Activated B cell treated with CpG ODN at 0.5 μM for 24 hours (primary cell): ENCODE measurements around the gene WDR7. TPM values are rescaled to one million over a fixed set of nuclear protein-coding genes. Genes with fewer than 3 reads are reported as not detected.

Experiments
- ATAC-seq: fragments of 200-7000 bp; cut with Tn5 transposase; one replicate; pipeline ENCODE4 v1.10.0; 2021; ENCODE audit warnings: low read depth, mild to moderate bottlenecking, moderate library complexity
- CTCF ChIA-PET: fragments of 350-600 bp; sonication (Branson Sonifier 250); formaldehyde crosslinking; loops from one replicate; lab custom pipeline; 2021; ENCODE audit warnings: antibody characterized with exemption; lab: Charles Lee
- POLR2A ChIA-PET: fragments of 350-600 bp; sonication (Branson Sonifier 250); formaldehyde crosslinking; loops from one replicate; lab custom pipeline; 2021; ENCODE audit warnings: antibody characterized with exemption; lab: Charles Lee
- DNase-seq: peaks from one replicate; pipeline ENCODE4 v3.0.0; 2022
- H3K27ac Mint-ChIP-seq: one replicate; pipeline ENCODE4 v1.8.0; 2020; ENCODE audit warnings: mixed read lengths
- H3K27me3 Mint-ChIP-seq: one replicate; pipeline ENCODE4 v1.8.0; 2021; ENCODE audit warnings: mixed read lengths
- H3K36me3 Mint-ChIP-seq: one replicate; pipeline ENCODE4 v1.8.0; 2021; ENCODE audit warnings: low read depth, mixed read lengths
- H3K4me1 Mint-ChIP-seq: one replicate; pipeline ENCODE4 v1.8.0; 2021; ENCODE audit warnings: mixed read lengths
- H3K4me3 Mint-ChIP-seq: one replicate; pipeline ENCODE4 v1.8.0; 2020; ENCODE audit warnings: mild to moderate bottlenecking, mixed read lengths
- H3K9me3 Mint-ChIP-seq: one replicate; pipeline ENCODE4 v1.8.0; 2020; ENCODE audit warnings: mixed read lengths
- CTCF ChIP-seq: fragments of 200-600 bp; IDR thresholded peaks from one replicate; pipeline ENCODE4 v1.8.0; 2022; ENCODE audit warnings: antibody characterized with exemption, mild to moderate bottlenecking
- intact Hi-C: fragments of 100-400 bp; cut with micrococcal nuclease; formaldehyde crosslinking; loops from one replicate; pipeline ENCODE4 v1.15.1; 2024
- total RNA-seq: library from RNA; stranded (reverse); gene quantifications from 2 replicates; pipeline ENCODE4 v1.2.3, GENCODE V29; 2022

Gene WDR7
- total RNA-seq, 1 donor from 2014 or later: 33.4 TPM

GRCh38 chr18:56632070-56633022 lies 18.8 kb upstream of the WDR7 start:
- H3K27ac Mint-ChIP-seq: no peak overlapping the region
- peaks cover 48% of the 10 kb centered on the region for H3K4me1 Mint-ChIP-seq
- DNase-seq (no peak), ATAC-seq (no peak)
- POLR2A ChIA-PET: interaction anchor here (0.8 kb wide), 1 partner anchor 55 kb away, joined by 12 read pairs; no protein-coding TSS in a partner anchor
- intact Hi-C loops: loop anchor here (10.0 kb wide), 1 partner anchor 388 kb away; no protein-coding TSS in a partner anchor
- no peak overlapping the region for H3K4me3 Mint-ChIP-seq
- peaks cover 43% of the 10 kb centered on the region for H3K36me3 Mint-ChIP-seq
- no peak for TF ChIP-seq CTCF
- CTCF ChIA-PET: interaction anchor here (1.1 to 1.5 kb wide), 2 partner anchors 14 to 18 kb away, joined by 3 to 4 read pairs; partner anchors contain the start of gene WDR7
- no peaks in the 10 kb centered on the region for H3K9me3 Mint-ChIP-seq
- H3K27me3 Mint-ChIP-seq: no peaks in the 10 kb centered on the region

GRCh38 chr18:56635007-56635406 lies 16.2 kb upstream of the WDR7 start:
- ChIA-PET CTCF (no interaction called here), POLR2A (no interaction called here)
- Mint-ChIP-seq H3K4me1 (peaks cover 56% of the 10 kb centered on the region), H3K9me3 (no peaks in the 10 kb centered on the region), H3K27ac (no peak overlapping the region), H3K36me3 (peaks cover 49% of the 10 kb centered on the region), H3K27me3 (no peaks in the 10 kb centered on the region), H3K4me3 (no peak overlapping the region)
- no peak for TF ChIP-seq CTCF
- intact Hi-C loops: loop anchor here (5.0 to 10.0 kb wide), 5 partner anchors 390 to 1048 kb away; partner anchors contain the start of genes ONECUT2 and TCF4
- no peak for DNase-seq
- ATAC-seq: no peak

- intact Hi-C loops: loop anchor here (5.0 to 10.0 kb wide), 5 partner anchors 392 to 1050 kb away; partner anchors contain the start of genes ONECUT2 and TCF4
- ChIA-PET POLR2A (interaction anchor here (1.2 to 5.4 kb wide), 2 partner anchors 10 to 15 kb away, joined by 7 to 56 read pairs; partner anchors contain the start of gene WDR7), CTCF (no interaction called here)
- DNase-seq (no peak), ATAC-seq (no peak)
- H3K9me3 Mint-ChIP-seq: no peaks in the 10 kb centered on the region
- peak overlapping the region; percentile 99 for H3K27ac Mint-ChIP-seq
- H3K4me3 Mint-ChIP-seq: peak overlapping the region; percentile 96
- H3K27me3 Mint-ChIP-seq: no peaks in the 10 kb centered on the region
- no peak for TF ChIP-seq CTCF
- peaks cover 36% of the 10 kb centered on the region for H3K36me3 Mint-ChIP-seq
- peaks cover 52% of the 10 kb centered on the region for H3K4me1 Mint-ChIP-seq
These were observed 14.0 kb upstream of the WDR7 start for GRCh38 chr18:56637176-56637575.

- H3K27me3 Mint-ChIP-seq: no peaks in the 10 kb centered on the region
- H3K4me3 Mint-ChIP-seq: peak overlapping the region; percentile 96
- H3K4me1 Mint-ChIP-seq: peaks cover 52% of the 10 kb centered on the region
- no peak for DNase-seq
- no peak for TF ChIP-seq CTCF
- peak overlapping the region; percentile 99 for H3K27ac Mint-ChIP-seq
- ChIA-PET POLR2A (interaction anchor here (0.7 to 5.4 kb wide), 4 partner anchors 9 to 1316 kb away, joined by 3 to 56 read pairs (median 7); partner anchors contain the start of gene WDR7), CTCF (no interaction called here)
- intact Hi-C loops: loop anchor here (1.0 to 10.0 kb wide), 9 partner anchors 14 to 1317 kb away; partner anchors contain the start of genes NARS1, ONECUT2, TCF4 and WDR7
- peaks cover 31% of the 10 kb centered on the region for H3K36me3 Mint-ChIP-seq
- no peaks in the 10 kb centered on the region for H3K9me3 Mint-ChIP-seq
- no peak for ATAC-seq
These were observed 13.4 kb upstream of the WDR7 start for GRCh38 chr18:56637711-56638231.
